ENCODE measurements around the gene RFTN2. TPM values are rescaled to one million over a fixed set of nuclear protein-coding genes. Genes with fewer than 3 reads are reported as not detected.

The RFTN2 gene
- 23.5 and 33.0 TPM in 2 replicates for total RNA-seq

GRCh38 chr2:197675246-197675645, at the start of gene RFTN2:
RFTN2 (minus strand) TSS chr2:197675587; CDS start chr2:197675458, 129 bp downstream.

GRCh38 chr2:197705121-197705911, 29.9 kb upstream of the RFTN2 start, which contains the start of gene MARS2:
MARS2 (plus strand) TSS chr2:197705369; CDS start chr2:197705406, 37 bp downstream.

Small RNA genes within 50 kb of the gene (small RNA-seq; reads per million reads assigned to genes)
- not detected for gene AC020550.1

Other genes with a start within 250 kb of the RFTN2 start
- 279 and 323 TPM in 2 replicates for gene SF3B1, start 240.6 kb downstream of the RFTN2 start, total RNA-seq
- gene COQ10B, start 222.0 kb downstream of the RFTN2 start, total RNA-seq = 47.0 and 49.9 TPM in 2 replicates
- gene HSPD1, start 175.7 kb downstream of the RFTN2 start, total RNA-seq = 147 and 150 TPM in 2 replicates
- 55.3 and 56.0 TPM in 2 replicates for gene HSPE1, start 175.2 kb downstream of the RFTN2 start, total RNA-seq
- 43.7 and 46.3 TPM in 2 replicates for gene MOB4, start 159.5 kb downstream of the RFTN2 start, total RNA-seq
- gene MARS2, start 29.8 kb upstream of the RFTN2 start, total RNA-seq = 3.1 and 4.1 TPM in 2 replicates
- gene BOLL, start 109.7 kb upstream of the RFTN2 start, total RNA-seq = not detected in 2 replicates
- 0.39 and 0.65 TPM in 2 replicates for gene PLCL1, start 129.0 kb upstream of the RFTN2 start, total RNA-seq